Hepatic stellate cell (primary cell): ENCODE measurements around the gene RASA2.

ENCODE experiments used
- DNase-seq: peaks from one replicate; pipeline ENCODE4 v3.0.0; 2011; ENCODE audit warnings: low spot score

The RASA2 gene

DNA sequence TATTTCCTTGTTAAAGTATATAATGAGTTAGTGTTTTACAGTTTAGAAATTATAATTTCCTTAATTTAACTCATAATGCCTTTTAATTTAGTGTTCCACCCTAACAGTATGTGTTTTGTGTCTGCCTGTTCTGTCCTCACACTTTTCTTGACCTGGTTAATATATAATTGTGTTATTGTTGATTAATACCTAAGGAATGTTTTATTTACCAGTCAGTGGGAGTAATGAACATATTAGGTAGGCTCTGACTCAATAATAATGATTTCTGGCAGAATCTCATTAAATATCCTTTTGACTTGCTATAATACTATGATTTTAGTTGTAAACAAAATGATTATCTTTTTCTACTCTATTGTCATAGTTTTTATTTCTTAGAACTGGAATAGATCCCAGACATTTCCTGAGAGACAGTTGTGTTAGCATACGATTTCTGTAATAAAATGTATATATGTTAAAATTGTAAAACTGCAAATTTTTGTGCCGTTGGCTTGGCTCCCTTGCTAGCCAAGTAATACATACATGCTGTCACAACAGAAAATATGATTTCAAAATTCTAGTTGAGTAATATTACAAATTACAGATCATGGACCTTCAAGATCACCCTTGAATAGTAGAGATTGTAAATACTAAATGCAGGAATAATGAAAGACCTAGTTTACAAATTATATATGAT lies 51.9 kb downstream of the RASA2 start:
- no peak for DNase-seq

DNA sequence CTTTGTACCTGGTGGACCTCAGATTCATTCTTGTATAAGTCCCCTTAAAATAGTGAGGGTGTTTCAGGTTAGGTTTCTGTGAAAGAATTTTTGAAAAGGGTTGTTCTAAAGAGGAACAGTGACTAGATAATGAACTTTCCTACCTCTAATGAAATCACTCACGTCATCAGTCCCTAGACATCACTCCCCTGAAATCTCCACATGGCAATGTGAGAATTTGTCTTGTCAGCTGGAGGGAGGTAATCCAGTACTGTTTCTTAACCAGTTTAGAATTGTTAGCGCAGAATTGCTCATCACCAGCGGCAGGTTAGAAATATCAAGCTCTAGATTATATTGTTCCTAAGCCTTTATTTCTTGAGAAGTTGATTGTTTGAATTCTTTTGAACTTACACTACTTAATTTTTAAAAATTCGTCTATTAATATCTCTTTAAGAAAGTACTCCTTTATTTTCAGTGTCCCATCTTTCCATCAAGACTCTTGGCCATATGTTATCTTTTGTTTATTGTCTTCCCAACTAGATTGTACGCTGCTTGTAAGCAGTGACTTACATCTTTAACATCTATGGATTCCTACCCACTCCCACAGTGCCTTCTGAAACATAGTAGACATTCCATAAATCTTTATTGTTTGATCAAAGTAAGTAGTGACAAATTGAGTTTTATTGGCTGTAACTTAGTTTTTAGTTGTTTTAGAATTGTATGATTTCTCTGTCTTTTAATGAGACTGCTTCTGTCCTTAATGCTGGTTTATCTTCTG lies 52.8 kb downstream of the RASA2 start:
- no peak for DNase-seq

DNA sequence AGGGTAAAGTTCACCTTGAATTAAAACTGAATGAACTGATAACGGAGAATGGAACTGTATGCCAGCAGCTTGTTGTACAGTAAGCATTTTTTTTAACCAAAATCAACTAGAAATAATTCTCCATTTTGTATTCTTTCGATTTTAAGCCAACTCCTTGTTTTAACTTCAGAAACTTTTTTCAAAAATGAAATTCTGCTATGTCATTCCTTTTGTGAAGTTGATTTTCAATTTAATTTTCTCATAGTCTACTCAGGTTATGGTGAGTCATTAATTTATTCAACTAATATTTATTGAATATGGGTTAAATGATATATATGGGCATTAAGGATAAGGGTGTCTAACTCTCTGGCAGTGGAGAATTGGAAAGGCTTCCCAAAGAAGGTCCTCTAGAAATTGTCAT lies 53.7 kb downstream of the RASA2 start:
- no peak for DNase-seq

DNA sequence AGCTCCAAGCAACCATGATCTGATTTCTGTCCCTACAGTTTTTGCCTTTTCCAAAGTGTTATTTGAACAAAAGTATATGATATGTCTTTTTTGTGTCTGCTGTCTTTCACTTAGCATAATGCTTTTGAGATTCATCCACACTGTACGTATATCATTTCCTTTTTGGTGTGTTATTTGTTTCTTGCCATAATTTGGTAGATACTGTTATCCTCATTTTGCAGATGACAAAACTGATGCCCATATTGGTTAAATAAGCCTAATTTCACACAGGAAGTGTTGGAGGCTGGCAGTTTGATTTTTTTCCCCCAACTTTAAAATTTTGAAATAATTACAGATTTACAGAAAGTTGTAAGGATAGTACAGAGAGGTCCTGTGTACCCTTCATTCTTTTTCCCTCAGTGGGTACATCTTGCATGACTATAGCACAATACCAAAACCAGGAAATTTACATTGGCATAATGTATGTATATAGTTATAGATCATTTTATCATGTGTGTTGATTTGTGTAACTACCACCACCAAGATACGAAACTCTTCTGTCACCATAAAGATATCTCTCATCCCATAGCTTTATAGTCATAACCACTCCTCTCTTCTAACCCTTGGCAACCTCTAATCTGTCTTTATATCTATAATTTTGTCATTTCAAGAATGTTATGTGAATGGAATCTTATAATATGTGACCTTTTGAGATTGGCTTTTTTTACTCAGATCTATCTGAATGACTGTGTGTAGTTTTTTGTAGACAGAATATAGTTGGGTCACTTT lies 55.6 kb downstream of the RASA2 start:
- no peak for DNase-seq

DNA sequence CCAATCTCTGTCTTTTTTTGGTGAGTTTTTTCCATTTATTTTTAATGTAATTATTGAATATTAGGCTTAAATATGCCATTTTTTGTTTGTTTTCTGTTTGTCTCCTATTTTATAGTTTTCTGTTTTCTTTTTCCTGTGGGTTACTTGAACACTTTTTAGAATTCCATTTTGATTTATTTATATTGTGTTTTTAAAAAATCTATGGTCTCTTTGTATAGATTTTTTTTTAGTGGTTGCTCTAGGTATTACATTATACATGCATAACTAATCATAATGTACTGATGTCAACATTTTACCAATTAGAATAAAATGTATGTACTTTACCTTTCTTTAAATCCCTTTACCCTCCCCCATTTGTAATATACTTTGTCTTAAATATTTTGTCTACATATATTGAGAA lies 56.2 kb downstream of the RASA2 start:
- DNase-seq: no peak

DNA sequence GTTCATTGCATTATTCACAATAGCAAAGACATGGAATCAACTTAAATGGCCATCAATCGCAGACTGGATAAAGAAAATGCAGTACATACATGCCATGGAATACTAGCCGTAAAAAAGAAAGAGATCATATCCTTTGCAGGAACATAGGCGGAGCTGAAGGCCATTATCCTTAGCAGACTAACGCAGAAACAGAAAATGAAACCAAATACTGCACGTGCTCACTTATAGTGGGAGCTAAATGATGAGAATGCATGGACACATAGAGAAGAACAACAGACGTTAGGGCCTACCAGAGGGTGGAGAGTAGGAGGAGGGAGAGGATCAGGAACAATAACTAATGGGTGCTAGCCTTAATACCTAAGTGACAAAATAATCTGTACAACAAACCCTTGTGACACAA lies 57.9 kb downstream of the RASA2 start:
- no peak for DNase-seq

DNA sequence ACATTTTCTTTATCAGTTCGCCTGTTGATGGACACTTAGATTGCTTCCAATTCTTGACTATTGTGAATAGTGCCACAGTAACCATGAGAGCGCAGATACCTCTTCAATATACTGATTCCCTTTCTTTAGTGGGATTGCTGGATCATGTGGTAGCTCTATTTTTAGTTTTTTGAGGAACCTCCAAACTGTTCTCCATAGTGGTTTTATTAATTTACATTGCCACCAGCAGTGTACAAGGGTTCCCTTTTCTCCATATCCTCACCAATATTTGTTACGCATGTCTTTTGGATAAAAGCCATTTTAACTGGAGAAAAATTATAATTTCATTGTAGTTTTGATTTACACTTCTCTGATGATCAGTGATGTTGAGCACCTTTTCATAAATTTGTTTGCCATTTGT lies 59.3 kb downstream of the RASA2 start:
- DNase-seq: no peak

DNA sequence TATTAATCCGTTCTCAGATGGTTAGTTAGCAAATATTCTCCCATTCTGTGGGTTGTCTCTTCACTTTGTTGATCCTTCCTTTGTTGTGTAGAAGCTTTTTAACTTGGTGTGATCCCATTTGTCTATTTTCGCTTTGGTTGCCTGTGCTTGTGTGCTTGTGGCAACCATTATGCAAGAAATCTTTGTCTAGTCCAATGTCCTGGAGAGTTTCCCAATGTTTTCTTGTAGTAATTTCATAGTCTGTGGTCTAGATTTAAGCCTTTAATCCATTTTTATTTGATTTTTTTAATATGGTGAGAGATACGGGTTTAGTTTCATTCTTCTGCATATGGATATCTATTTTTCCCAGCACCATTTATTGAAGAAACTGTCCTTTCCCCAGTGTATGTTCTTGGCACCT lies 59.8 kb downstream of the RASA2 start:
- DNase-seq: no peak

DNA sequence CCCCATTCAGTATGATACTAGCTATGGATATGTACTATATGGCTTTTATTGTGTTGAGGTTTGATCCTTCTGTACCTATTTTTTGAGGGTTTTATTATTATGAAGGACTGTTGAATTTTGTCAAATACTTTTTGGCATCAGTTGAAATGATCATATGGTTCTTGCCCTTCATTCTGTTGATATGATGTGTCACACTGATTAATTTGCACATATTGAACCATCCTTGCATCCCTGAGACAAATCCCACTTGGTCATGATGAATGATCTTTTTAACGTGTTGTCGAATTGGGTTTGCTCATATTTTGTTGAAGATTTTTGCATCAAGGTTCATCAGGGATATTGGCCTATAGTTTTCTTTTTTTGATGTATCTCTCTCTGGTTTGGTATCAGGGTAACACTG lies 61.0 kb downstream of the RASA2 start:
- DNase-seq: no peak

DNA sequence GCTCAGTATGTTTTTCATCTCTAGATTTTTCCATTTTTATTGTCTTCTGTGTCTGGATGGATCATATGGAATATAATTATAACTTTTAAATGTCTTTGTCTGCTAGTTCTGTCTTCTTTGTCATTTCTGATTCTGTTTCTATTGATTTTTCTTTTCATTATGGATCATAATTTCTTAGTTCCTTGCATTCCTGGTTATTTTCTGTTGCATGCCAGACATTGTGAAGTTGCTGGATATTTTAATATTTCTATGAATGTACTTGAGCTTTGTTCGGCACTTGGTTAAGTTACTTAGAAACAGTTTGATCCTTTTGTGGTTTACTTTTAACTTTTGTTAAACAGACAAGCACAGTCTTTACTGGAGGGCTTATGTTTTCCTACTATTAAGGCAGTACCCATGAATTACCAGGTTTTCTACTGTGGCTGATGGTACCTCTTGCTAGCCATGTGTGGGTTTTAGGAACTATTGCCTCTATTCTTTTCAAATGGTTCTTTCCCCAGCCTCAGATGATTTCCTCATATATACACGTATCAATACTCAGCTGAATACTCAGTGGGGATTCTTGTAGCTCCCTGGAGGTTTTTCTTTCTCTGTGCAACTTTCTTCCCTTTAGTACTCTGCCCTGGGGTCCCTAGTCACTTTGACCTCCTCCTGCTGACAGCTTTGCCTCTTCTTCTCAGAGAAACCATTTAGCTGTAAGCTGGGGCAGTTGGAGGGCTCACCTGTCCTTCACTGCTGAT lies 64.3 kb downstream of the RASA2 start:
- no peak for DNase-seq

DNA sequence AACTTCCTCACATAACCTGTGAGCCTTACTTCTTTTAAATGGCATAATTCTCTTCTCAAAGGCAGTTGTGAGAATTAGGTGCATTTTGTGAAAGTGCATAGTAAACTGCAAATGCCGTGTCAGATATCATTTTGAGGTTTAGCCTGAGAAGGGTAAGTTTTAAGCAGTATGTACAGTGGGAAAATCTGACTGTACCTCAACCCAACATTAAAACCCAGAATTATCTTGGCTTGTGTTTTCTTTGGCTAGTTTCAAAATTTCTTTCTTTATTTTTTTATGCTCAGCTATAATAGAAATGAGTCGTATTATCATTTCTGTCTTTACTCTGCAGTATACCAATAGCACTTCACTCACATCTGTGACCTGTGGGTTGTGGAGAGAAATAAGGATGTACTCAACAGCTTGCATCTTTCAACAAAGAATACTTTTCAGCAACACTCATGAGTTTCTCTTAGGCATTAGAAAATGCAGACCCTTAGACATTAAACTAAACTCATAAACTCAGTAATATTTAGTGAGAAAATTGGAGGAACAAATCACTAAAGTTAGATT lies 65.7 kb downstream of the RASA2 start:
- no peak for DNase-seq

DNA sequence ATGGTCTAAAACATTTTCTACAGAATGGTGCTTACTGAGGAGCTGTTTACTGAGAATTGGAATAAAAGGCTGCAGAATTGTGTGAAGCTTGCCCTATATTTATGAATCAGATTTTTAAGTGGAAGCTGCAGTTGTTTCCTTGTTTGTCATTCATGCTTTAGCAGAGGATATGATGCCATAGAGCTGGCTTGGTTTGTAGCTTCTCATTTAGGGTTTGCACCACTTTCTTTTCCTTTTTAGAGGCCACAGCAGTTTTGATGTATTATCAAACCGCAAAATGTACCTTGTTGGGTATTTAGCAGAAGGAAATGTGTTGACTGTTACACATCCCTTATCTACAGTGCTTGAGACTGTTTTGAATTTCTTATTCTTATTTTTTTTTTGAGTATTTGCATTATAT lies 66.2 kb downstream of the RASA2 start:
- no peak for DNase-seq

DNA sequence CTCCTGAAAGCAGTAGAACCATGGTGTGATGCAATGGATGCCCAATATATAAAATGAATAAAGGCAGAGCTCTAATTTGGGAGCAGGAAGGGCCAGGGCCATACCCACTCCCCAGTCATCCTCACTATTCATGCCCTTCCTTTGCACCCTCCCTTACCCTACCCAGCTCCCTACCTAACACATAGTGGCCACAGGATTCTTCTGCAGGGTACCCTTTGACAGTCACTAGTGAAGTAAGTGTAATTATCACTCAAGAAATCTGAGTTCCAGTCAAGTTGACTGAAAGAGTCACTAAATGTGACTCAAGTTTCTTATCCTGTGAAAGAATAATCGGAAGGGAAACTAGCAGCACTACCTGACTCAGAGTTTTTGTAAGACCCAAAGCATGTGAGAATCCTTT lies 69.2 kb downstream of the RASA2 start:
- no peak for DNase-seq

DNA sequence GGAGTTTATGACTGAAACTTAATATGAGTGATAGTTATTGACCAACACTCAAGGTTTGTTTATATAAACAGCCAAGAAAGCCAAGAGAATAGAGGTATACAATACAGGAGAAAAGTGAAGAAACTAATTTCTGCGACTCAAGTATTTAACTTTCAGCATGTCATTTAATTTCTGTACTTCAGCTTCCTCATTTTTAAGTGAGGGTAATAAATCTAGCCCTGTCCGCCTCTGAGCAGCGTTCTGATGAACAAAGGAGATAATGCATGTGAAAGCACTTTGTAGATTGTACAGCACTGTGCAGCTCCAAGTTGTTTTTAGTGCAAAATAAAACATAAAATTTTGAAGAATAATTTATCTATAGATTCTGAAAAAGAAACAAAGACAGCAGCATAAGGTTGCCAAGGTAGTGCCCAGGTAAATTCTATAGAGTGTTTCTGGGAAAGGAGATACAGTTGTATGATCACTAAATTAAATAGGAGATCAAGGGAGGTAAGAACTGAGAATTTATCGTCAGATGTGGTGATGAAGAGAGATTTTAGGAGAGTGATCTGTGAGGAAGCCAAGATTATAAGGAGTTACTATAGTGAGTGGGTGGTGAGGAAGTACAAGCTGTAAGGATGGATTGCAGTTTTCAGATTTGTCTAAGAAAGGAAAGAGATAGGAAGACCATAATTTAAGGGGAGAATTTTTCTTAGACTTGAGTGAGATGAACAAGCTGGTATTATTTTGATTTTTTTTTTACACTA lies 71.3 kb downstream of the RASA2 start:
- no peak for DNase-seq

DNA sequence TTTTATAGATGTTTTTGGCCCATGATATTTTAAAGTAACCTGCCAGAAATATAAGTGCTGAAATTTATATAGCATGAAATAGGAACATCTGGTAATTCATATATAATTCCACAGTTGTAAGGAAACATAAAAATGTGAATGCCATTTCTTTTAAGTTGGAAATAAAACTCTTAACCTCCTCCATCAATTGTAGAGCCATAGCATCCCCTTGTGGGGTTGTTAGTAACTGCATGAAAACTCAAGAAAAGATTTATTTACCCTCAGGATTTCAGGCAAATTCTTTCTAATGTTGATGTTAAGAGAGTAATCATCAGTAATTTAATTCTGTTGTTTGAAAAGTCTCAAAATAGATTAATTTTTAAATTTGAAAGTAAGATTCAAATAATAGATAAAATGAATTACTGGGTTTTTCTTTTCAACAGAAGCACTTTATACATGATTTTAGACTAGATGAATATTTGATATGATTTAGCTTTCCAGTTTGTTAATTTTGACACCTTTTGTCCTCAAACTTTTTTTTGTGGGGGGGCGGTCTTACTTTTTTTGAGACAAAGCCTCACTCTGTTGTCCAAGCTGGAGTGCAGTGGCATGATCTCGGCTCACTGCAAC lies 74.7 kb downstream of the RASA2 start:
- peak; percentile 16 for DNase-seq

DNA sequence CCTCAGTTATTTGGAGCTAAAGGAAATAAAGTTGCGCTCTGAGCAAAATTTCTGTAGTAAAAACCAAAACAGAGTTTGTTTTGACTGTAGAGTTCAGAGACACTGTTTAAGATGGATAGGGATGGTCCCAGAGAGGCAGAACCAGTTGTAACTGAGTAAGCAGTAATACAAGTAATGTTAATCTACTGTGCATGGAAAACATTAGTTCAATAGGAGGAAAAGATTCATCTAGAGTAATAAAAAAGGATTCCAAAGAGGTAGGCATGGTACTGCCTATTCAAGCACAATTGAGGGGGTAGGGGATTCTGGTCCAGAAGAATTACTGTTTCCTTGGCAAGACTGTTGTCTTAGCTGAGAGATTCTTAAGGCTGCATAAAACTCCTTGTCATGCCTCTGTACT lies 77.4 kb downstream of the RASA2 start:
- DNase-seq: no peak

DNA sequence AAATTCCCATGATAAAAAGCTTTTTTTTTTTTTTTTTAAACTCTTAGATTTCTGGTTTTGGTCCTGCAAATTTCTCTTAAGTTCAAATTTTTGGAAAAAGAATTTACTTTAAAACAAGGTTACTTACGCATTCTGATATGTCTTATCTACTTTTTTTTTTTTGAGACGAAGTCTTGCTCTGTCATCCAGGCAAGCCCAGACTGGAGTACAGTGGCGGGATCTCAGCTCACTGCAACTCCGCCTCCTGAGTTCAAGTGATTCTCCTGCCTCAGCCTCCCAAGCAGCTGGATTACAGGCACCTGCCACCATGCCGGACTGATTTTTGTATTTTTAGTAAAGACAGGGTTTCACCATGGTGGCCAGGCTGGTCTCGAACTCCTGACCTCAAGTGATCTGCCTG lies 83.2 kb downstream of the RASA2 start:
- no peak for DNase-seq

DNA sequence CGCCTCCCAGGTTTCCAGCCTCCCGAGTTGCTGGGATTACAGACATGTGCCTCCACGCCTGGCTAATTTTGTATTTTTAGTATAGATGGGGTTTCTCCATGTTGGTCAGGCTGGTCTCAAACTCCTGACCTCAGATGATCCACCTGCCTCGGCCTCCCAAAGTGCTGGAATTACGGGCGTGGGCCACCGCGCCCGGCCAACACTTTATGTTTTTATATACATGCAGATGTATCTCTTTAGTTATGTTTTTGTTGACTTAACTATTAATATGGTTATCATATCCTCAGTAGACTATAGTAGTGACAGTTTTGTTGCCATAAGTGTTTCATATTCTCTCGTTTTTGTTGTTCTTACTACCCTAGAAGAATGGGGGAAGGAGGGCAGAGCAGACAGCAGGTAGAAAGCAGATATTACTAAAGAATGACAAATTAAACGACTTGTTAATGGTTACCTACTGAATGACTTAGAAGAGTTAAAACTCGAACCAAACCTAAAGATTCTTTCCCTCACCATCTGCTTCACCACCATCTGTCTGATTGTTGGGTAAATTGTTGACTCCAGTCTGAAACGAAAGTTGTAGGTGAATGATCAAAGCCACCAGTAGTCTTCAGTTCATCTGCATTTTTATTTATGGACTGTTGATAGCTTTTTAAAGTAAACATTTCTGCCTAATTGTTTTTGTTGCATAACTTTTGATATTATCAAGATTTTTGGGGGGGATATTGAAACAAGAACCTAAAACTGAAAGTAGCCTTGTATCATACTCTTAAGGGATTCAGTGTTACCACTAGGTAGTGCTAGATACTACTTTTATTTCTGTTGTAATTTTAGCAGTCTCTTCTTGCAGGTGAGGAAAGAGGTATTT lies 89.3 kb downstream of the RASA2 start:
- DNase-seq: peak; percentile 14

DNA sequence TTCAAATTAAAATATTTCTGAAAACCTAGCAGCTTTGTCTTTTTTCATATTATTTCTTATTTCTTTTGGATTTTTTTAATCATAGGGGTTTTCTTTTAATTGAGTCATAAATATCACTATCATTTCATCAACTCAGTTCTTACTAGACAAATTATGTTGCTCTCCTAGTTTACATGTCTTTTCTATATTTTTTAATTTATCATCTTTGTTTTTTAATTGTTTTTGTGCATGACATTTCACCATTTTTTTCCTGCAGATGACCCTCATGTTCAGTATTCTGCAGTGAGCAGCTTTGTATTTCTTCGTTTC lies 89.9 kb downstream of the RASA2 start:
- no peak for DNase-seq
